ENCODE results near the gene ACAT2.
"Not testable (repeated sequence)": the region's sequence is repeated elsewhere in the genome, so short reads cannot be mapped to it uniquely, and the experiment has no call there.

The ACAT2 gene

DNA sequence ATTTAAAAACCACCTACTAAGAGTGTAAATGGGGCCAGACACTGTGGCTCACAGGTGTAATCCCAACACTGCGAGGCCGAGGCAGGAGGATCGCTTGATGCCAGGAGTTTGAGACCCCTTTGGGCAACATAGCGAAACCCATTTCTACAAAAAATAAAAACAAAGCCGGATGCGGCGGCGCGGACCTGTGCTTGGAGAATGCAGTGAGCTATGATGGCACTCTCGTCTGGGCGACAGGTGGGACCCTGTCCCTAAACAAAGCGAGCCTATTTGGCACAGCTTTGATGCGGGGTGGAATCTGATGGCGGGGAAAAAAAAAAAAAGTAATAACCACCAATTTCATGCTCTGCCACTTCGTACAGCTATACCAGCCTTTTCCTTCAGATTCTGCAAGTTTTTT lies 26.4 kb downstream of the ACAT2 start:
- no peak for TF ChIP-seq ZFX (IDR thresholded peaks at IDR 0.05)
- TF ChIP-seq, protein P1, sequence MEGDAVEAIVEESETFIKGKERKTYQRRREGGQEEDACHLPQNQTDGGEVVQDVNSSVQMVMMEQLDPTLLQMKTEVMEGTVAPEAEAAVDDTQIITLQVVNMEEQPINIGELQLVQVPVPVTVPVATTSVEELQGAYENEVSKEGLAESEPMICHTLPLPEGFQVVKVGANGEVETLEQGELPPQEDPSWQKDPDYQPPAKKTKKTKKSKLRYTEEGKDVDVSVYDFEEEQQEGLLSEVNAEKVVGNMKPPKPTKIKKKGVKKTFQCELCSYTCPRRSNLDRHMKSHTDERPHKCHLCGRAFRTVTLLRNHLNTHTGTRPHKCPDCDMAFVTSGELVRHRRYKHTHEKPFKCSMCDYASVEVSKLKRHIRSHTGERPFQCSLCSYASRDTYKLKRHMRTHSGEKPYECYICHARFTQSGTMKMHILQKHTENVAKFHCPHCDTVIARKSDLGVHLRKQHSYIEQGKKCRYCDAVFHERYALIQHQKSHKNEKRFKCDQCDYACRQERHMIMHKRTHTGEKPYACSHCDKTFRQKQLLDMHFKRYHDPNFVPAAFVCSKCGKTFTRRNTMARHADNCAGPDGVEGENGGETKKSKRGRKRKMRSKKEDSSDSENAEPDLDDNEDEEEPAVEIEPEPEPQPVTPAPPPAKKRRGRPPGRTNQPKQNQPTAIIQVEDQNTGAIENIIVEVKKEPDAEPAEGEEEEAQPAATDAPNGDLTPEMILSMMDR (conservative IDR thresholded peaks at IDR 0.05): no peak
- H3K27ac ChIP-seq: peak overlapping the region; percentile 96

DNA sequence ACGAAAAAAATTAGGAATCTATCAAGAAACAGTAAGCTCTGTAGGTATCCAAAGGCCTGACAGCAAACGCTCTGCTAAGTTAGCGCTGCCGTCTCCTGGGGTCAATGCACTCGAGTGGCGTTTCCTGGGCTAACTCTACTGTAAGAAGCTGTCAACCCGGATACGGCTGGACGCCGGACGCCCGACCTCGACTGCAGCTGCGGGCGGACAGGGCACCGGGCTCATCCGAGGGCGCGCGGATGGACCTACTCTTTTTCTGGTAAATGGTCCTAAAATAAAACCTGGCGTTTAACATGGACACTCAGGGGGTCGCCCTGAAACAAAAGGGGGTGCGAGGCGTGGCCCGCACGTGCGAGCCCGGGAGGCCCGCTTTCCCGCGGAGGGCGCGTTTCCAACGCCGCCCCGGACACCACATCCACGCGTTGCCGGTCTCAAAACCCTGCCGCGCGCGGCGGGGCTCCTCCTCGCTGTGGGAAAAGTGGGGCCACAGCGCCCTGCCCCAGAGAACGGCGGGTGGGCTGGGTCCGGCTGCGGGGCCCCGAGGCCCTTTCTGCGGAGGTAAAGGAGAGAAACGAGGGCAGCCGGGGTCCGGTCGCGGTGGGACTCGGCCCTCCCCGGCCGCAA lies 27.0 kb downstream of the ACAT2 start:
- no peak for TF ChIP-seq ZFX (IDR thresholded peaks at IDR 0.05)
- TF ChIP-seq, protein P1 (conservative IDR thresholded peaks at IDR 0.05): no peak
- peak overlapping the region; percentile 96 for H3K27ac ChIP-seq

DNA sequence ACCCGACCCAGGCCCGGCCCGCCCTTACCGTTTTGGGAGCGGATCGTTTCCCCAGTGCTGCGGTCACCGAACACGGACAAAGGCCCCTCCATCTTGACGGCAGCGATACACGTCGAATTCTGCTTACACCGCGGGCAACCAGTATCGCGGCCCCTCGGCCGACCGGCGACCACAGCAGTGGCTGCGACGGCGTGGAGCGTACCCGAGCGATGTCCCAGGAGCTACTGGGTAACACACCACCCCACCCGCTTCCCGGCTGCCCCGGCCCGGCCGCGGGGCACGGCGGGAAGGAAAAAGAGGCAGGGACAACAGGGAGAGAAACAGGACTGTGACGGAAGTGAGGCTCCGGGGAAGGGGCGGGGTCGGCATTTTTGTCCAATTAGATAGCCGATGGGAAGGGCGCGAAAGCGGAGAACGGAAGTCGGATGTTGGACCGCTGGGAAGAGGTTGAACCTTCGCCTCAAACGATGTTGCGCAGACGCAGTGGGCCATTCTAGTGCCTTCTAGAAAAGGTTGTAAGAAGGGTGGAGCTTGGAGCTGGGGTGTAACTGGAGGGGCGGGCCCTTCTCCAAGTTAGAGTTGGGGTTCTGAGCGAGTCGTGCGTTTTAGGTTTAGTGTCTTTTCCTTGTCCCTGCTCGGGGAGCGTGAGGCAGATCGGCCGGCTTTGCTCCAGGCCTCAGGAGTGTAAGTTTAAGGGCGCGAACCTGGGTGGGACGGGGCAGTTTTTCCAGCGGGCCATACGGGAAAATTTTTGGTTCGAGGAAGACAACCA lies 27.7 kb downstream of the ACAT2 start, which contains the start of gene TCP1:
Gene TCP1, minus strand, starts transcription at position 226 of the 772 bp plus-strand sequence. Its CDS starts 134 bp downstream, at position 92.
- peak; percentile 78 for TF ChIP-seq ZFX (IDR thresholded peaks at IDR 0.05)
- TF ChIP-seq, protein P1 (conservative IDR thresholded peaks at IDR 0.05): no peak
- peak within 1 kb of the TSS; percentile 96 for H3K27ac ChIP-seq

DNA sequence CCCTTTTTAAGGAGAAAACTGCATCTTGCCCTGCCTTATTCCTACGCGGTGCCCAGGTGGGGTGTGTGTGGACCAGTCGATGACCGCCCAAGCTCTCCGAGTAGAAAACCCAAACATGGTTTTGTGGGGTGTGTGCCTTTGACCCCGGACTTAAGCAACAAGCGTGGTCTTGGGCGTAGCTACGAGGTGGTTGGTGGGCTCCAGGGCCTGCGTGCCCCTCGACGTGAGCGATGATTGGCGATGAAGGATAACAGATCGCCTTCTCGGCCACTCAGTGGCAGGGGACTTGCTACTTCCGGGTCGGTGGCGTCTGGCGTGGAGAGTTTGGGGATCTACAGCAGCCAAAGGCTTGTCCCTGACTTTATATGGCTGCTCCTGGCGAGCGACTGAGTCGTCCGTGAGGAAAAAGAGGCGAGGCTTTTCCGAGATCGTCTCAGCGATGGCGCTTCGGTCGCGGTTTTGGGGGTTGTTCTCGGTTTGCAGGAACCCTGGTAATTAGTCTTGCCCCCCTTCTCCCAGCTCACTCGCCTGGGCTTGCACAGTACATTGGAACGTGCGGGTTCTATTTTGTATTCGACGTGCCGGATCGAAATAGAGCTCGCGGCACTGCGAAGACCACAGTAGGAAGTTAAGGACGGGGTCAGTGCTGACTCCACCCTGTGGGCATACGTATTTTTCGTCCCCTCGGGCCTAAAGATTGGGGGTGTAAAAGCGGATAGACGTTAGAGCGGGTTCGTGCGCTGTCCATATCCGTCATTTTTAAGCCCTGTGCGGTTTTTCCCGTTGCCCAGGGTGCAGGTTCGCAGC lies 28.5 kb downstream of the ACAT2 start, which contains the start of gene MRPL18:
Gene MRPL18, plus strand, starts transcription at position 319 of the 807 bp plus-strand sequence. Its CDS starts 121 bp downstream, at position 440.
- TF ChIP-seq, protein P1 (conservative IDR thresholded peaks at IDR 0.05): no peak
- no peak for TF ChIP-seq ZFX (IDR thresholded peaks at IDR 0.05)
- H3K27ac ChIP-seq: peak within 1 kb of the TSS; percentile 96

DNA sequence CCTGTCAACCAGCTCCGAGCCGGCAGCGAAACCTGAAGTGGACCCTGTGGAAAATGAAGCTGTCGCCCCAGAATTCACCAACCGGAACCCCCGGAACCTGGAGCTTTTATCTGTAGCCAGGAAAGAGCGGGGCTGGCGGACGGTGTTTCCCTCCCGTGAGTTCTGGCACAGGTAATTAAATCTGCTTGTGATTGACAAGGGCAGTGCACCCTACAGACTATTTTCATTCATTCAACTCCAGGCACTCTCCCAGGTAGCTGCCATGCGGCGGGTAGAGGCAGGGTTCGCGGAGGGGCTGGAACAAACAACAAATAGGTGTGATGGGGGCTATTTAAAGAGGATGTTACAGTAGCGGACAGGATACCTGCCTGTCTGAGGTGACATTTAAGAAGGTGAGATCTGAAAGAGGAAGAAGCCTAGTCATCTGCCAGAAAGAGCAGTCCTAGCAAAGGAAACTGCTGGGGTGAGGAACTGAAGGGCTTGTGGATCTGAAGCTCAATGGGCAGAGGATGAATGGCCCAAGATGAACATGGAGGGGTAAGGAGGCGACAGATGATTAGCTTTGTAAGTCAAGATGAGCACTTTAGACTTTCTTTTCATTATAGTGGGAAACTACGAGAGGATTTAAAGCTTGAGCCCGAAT lies 29.2 kb downstream of the ACAT2 start:
- no peak for TF ChIP-seq ZFX (IDR thresholded peaks at IDR 0.05)
- TF ChIP-seq, protein P1 (conservative IDR thresholded peaks at IDR 0.05): no peak
- H3K27ac ChIP-seq: peak overlapping the region; percentile 96

DNA sequence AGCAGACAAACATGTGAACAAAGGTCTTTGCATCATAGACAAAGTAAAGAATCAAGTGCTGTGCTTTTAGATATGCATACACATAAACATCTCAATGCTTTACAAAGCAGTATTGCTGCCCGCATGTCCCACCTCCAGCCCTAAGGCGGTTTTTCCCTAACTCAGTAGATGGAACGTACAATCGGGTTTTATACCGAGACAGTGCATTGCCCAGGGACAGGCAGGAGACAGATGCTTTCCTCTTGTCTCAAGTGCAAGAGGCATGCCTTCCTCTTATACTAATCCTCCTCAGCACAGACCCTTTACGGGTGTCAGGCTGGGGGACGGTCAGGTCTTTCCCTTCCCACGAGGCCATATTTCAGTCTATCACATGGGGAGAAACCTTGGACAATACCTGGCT lies 33.1 kb downstream of the ACAT2 start:
- not testable (repeated sequence) for H3K27ac ChIP-seq

DNA sequence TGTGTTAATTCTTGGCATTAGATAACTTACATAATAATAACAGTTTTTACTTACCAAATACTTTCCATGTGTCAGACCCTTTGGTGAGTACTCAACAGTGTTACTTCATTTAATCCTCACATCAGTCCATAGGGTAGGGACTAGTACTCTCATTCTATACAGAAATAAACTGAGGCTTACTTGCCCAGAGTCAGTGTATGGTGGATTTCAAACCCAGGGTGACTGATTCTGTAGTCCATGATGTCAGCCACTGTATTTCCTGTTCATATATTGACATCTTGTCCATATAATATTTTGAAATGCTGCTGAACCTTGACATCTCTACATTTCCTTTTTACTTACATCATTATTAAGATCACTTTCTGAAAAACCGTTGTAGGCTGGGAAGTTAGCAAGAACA lies 35.7 kb downstream of the ACAT2 start:
- TF ChIP-seq, protein P1 (conservative IDR thresholded peaks at IDR 0.05): no peak
- TF ChIP-seq ZFX (IDR thresholded peaks at IDR 0.05): no peak

More for the DNA sequence above, 35.7 kb downstream of the ACAT2 start:
- no peak overlapping the region for H3K27ac ChIP-seq
